RWPE1 (cell line): ENCODE data around the gene ANTXR1.
"Not testable (repeated sequence)": the region's sequence is repeated elsewhere in the genome, so short reads cannot be mapped to it uniquely, and the experiment has no call there.

Experiments used
- CTCF ChIA-PET: fragments of 350-600 bp; sonication (Branson Sonifier 250); formaldehyde crosslinking; extraction: SDS; loops from one replicate; lab custom pipeline; 2021; lab: Yijun Ruan, JAX
- POLR2A ChIA-PET: fragments of 400-600 bp; formaldehyde crosslinking; extraction: SDS; loops from one replicate; lab custom pipeline; 2020; ENCODE audit warnings: antibody characterized with exemption; ENCODE audit not compliant: low non-redundant PET; lab: Yijun Ruan, JAX
- DNase-seq: peaks from one replicate; pipeline ENCODE4 v3.0.0; 2012; ENCODE audit warnings: low spot score
- H3K27ac ChIP-seq: fragments of 450-650 bp; 2 replicates; pipeline ENCODE4 v1.5.1; 2017
- TF ChIP-seq, protein P1 (sequence below): fragments of 450-650 bp; conservative IDR thresholded peaks from 2 replicates; pipeline ENCODE4 v1.5.1; 2017; ENCODE audit warnings: low read depth, mild to moderate bottlenecking

The ANTXR1 gene

DNA sequence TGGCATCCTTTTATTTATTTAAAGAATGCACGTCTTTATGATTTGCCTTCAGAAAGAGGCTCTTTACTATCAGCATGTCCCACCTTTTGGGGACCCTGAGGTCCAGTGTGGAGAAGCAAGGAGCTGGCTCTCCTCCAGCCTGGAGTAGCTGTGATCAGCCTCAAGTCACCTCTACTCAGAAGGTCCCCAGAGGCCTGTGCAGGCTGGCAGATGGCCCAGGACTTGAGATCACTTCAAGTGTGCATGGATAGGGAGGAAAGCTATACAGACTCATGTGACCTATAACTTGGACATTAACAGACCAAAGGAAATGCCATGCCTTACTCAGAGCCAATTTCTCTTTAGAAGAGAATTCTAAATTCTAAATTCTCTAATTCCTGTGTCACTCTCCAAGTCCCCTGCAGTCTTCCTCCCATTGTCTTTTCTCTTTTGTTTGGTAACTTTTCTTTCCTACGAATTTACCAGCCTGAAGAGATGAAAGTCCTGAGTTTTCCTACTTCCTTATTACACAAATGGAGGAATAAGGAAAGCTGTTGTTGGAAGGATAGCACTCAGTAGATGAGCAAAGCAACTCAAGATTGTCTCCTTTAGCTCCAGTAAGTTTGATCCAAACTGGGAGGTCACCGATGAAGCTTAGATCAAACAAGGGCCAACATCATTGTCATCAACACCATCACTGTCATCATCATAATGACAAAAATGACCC lies 210.1 kb downstream of the ANTXR1 start:
- TF ChIP-seq, protein P1, sequence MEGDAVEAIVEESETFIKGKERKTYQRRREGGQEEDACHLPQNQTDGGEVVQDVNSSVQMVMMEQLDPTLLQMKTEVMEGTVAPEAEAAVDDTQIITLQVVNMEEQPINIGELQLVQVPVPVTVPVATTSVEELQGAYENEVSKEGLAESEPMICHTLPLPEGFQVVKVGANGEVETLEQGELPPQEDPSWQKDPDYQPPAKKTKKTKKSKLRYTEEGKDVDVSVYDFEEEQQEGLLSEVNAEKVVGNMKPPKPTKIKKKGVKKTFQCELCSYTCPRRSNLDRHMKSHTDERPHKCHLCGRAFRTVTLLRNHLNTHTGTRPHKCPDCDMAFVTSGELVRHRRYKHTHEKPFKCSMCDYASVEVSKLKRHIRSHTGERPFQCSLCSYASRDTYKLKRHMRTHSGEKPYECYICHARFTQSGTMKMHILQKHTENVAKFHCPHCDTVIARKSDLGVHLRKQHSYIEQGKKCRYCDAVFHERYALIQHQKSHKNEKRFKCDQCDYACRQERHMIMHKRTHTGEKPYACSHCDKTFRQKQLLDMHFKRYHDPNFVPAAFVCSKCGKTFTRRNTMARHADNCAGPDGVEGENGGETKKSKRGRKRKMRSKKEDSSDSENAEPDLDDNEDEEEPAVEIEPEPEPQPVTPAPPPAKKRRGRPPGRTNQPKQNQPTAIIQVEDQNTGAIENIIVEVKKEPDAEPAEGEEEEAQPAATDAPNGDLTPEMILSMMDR: no peak

DNA sequence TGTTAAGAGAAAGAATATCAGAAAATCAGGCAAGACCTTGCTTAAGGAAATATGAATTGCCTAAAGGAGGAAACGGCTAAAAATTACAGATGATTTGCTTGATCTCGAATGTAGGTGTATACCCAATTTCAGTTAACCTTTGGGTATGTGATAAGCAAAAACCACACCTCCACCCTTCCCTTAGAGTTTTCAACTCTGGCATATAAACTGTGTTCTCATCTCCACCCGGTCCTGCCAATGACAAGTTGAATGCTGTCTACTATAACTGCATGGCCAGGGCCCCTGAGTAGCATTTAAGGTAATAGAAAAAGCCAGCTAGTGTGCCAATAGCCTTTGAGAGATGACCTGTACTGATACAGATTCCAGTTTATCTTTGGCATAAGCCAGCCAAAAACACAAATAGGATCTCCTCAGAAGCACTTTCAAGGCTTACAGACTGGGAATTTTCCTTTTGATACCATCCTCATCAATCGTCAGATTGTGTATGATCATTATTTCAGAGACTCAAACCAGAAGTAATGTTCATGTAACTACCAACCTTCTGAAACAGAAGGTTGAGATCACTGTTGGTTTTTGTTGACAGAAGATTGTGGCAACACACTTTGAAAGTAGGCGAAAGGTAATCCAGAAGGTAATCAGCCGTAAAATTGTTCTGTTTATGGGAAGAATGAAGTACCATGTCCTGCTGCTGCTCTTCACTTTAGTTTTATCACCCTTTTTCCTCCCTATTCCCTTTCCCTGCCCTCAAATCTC lies 211.0 kb downstream of the ANTXR1 start:
- CTCF ChIA-PET: interaction anchor here (1.0 kb wide), 1 partner anchor 80 kb away, joined by 4 read pairs; no protein-coding TSS in a partner anchor
- H3K27ac ChIP-seq: no peak overlapping the region
- DNase-seq: no peak
- TF ChIP-seq, protein P1: no peak
- POLR2A ChIA-PET: no interaction called here

More for the DNA sequence above, 210.1 kb downstream of the ANTXR1 start:
- ChIA-PET POLR2A (no interaction called here), CTCF (interaction anchor here (1.0 kb wide), 1 partner anchor 81 kb away, joined by 4 read pairs; no protein-coding TSS in a partner anchor)
- DNase-seq: no peak
- H3K27ac ChIP-seq: no peak overlapping the region

DNA sequence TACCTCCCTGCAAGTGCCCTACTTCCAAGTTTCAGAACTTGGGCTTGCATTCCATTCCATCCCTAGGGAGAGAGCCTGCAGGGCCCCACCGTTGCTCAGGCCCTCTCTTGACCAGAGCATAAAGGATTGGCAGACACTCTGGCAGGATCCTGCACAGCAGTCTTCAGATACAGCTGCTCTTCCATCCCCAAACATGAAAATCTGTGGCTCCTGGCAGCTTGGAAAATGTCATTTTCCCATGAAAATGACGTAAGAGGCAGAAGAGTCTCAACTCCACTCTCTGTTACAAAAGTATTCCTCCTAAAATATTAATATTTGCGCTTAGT lies 211.5 kb downstream of the ANTXR1 start:
- TF ChIP-seq, protein P1: no peak
- ChIA-PET CTCF (no interaction called here), POLR2A (no interaction called here)
- no peak for DNase-seq
- no peak overlapping the region for H3K27ac ChIP-seq

DNA sequence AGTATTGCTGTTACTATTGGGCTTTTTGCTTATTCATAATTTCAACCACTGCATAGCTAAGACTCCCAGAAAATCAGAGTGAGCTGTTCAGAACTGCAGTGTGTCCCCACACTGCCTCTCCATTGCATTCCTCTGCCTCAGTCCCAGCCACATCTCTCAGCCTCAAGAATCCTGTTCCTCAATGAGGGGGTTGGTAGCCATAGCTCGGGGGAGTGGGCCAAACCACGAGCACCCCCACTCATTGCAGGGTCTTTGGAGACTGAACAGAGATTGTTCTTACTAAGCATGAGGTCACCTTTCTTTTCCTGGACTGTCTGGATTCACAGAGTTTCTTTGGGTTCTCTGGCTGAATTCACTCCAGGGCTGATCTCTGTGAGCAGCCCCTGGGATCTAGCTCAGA lies 213.0 kb downstream of the ANTXR1 start:
- DNase-seq: no peak
- ChIA-PET CTCF (interaction anchor here (0.6 to 0.7 kb wide), 2 partner anchors 80 to 156 kb away, joined by 3 read pairs; no protein-coding TSS in a partner anchor), POLR2A (no interaction called here)
- TF ChIP-seq, protein P1: no peak
- no peak overlapping the region for H3K27ac ChIP-seq

DNA sequence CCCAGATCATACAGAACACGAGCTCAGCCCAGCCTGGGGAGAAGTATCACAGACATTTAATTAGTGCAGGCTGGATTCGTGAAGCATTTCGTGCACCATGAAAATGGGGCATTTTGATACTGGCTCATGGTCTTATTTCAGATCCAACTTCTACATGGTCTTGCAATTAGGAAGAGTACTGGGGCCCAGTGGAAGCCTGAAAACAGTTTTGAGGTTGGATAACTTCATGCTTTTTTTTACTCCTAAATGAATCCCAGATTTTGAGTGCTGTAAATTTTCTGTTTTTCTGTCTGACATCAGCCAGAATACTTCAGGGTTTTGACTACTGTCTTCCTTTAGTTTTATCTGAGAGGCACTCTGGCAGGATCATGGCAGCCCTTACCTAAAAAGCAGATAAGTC lies 213.9 kb downstream of the ANTXR1 start:
- ChIA-PET CTCF (interaction anchor here (0.5 to 0.6 kb wide), 2 partner anchors 203 to 764 kb away, joined by 3 to 4 read pairs; no protein-coding TSS in a partner anchor), POLR2A (no interaction called here)
- DNase-seq: no peak
- TF ChIP-seq, protein P1: no peak
- no peak overlapping the region for H3K27ac ChIP-seq

DNA sequence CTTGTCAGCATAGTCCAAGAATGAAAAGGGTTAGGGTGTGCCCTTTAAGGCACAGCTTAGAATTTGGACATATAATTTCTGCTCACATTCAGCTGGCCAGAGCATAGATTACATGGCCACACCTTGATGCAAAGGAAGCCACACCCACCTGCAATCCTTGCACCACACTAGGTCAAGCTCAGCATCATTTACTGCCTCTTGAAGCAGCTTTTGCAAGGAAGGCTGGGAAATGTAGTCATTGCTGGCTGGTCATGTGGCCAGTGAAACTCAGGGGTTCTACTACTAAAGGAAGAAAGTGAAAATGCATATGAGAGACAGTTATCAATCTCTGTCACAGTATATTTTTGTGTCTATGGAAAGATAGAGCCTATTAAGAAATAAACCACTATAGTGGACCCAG lies 214.7 kb downstream of the ANTXR1 start:
- ChIA-PET POLR2A (no interaction called here), CTCF (interaction anchor here (0.5 to 0.6 kb wide), 2 partner anchors 204 to 764 kb away, joined by 3 to 4 read pairs; no protein-coding TSS in a partner anchor)
- DNase-seq: peak; percentile 12
- no peak overlapping the region for H3K27ac ChIP-seq
- TF ChIP-seq, protein P1: no peak

DNA sequence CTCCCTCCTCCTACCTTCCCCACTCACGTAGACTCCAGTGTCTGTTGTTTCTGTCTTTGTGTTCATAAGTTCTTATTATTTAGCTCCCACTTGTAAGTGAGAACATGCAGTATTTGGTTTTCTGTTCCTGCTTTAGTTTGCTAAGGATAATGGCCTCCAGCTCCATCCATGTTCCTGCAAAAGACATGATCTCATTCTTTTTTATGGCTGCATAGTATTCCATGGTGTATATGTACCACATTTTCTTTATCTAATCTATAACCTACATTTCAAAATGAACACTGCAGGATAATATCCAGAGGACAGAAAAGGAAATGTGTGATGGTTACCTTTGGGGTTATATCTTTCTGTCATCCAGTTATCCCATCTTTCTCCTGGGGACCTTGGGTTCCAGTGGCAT lies 218.0 kb downstream of the ANTXR1 start:
- CTCF ChIA-PET, POLR2A ChIA-PET, H3K27ac ChIP-seq, DNase-seq: not testable (repeated sequence)
